OCI-LY1 (cell line): ENCODE measurements around the gene FBXO34.
"Not testable (repeated sequence)": the region's sequence is repeated elsewhere in the genome, so short reads cannot be mapped to it uniquely, and the experiment has no call there.

ENCODE experiments used
- CTCF ChIP-seq: fragments of 200-600 bp; sonication (generic), shearing (Covaris generic); IDR thresholded peaks from 2 replicates; pipeline ENCODE4 v1.5.1; 2017; ENCODE audit warnings: mild to moderate bottlenecking, antibody characterized with exemption, low read length, moderate library complexity, mixed read lengths
- EZH2 ChIP-seq: fragments of 200-600 bp; sonication (generic), shearing (Covaris generic); IDR thresholded peaks from 2 replicates; pipeline ENCODE4 v1.8.0; 2017; ENCODE audit warnings: borderline replicate concordance, mixed run types, mild to moderate bottlenecking, antibody characterized with exemption, low read length, moderate library complexity, mixed read lengths

DNA sequence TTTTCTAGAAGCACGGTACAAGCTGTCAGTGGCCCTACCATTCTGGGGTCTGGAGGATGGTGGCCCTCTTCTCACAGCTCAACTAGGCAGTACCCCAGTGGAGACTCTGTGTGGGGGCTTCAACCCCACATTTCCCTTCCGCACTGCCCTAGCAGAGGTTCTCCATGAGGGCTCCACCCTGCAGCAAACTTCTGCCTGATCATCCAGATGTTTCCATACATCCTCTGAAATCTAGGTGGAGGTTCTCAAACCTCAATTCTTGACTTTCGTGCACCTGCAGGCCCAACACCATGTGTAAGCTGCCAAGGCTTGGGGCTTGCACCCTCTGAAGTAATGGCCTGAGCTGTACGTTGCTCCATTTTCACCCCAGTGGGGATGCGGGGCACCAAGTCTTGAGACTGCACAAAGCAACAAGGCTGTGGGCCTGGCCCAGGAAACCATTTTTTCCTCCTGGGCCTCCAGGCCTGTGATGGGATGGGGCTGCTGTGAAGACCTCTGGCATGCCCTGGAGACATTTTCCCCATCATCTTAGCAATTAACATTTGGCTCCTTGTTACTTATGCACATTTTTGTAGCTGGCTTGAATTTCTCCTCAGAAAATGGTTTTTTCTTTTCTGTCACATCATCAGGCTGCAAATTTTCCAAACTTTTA is 41.3 kb downstream of the FBXO34 start:
- not testable (repeated sequence) for TF ChIP-seq CTCF, EZH2
